ENCODE results near the gene PRPSAP1.
"Not testable (repeated sequence)": the region's sequence is repeated elsewhere in the genome, so short reads cannot be mapped to it uniquely, and the experiment has no call there.

The PRPSAP1 gene

DNA sequence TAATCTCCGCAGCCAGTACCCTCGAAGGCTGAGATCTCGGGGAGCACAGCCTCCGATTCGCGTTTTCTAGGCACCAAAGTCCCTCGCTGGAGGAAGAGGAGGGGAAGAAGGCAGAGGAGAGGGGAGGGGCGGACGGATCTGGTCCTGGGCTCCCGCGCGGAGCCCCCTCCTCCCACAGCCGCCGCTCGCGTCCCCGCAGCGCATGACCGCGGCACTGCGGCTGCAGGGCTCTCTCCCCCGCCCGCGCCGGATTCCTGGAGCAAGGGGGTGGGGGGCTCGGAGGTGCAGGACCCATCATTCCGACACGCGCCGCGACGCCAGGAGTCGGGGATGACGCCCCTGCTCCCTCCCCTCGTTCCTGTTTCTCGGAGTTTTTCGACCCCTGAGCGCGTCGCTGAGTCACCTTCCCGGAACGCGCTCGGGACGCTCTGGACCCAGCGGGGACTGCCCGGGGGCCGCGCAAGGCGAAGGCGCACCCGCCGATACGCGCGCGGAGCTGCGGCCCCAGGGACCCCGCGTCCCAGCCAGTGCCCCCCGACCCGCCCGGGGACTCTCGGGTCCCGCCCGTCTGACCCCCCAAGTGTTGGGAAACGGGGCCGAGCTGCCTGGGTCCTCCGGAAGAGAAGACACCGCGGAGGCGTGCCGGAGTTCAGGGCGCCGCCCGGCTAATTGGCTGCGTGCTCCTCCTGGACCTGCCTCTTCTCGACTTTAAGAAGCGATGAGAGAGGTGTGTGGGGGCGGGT lies 29.3 kb upstream of the PRPSAP1 start:
- no peak for DNase-seq

DNA sequence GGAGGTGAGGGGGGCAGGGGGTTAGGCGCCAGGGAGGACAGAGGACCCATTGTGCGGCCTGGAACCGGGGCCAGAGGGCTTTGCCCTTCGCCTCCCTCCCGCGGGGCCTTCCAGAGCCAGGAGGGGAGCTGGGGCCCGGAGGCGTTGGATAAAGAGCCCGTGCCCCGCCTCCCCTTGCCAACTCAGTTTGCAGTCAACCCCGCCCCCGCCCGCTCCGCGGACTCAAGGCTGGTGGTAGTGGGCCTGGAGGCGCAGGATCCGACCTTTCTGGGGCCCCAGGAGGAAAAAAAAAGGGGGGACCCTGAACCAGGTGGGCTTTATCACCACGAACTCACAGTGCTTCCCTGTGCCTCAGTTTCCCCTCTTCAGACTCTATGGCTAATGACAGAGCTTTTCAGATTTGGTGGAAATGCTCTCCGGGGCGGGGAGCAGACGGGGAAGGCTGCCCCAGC lies 28.7 kb upstream of the PRPSAP1 start:
- DNase-seq: no peak

DNA sequence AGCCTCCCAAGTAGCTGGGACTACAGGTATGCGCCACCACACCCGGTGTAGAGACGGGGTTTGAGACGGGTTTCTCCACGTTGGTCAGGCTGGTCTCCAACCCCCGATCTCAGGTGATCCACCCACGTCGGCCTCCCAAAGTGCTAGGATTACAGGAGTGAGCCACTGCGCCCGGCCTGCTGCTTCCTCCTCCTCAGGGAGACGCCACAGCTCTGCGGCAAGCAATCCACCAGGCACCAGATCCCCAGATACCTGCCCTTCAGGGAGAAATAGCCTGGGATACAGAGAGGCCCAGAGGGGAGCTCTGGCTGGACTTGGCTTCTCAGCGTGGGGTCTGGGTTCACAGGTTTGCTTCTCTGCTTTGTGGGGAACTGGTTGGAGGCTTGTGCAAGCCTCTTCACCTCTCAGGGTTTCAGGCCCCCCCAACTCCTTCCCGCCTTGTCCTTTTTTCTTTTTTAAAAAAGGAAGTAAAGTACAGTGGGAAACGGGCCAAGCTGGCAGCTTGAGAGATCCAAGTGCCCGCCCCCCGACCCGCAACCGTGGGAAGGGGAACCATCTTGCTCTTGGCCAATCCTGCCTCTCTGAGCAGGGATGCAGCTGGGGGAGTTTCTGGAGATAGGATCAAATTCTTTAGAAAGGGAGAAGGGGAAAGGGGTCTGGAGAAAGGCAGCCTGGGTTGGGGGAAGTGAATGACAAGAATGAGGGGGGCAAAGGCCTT lies 28.1 kb upstream of the PRPSAP1 start:
- no peak for DNase-seq

DNA sequence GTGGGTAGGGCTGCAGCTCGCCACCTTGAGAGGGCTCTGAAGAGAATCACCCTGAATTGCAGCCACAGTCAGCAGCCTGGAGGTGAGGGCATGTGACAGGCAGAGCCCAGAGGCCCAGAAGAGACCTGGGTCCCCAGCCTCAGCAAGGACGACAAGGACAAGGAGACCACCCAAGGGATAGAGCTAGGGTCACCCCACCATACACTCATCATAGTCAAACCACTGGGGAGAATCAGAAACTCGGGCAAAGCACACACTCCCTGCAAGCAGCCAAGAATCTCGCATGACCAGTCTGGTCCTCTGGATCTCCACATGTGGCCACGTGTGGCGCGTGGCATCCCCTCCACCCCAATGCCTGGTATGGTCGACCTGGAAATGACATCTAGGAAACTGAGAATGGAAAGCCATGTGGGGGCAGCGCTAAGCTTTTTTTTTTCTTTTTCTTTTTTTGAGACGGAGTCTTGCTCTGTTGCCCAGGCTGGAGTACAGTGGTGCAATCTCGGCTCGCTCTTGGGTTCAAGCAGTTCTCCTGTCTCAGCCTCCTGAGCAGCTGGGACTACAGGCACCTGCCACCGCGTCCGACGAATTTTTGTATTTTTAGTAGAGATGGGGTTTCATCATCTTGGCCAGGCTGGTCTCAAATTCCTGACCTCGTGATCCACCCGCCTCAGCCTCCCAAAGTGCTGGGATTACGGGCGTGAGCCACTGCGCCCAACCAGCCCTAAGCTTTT lies 26.1 kb upstream of the PRPSAP1 start:
- no peak for DNase-seq

DNA sequence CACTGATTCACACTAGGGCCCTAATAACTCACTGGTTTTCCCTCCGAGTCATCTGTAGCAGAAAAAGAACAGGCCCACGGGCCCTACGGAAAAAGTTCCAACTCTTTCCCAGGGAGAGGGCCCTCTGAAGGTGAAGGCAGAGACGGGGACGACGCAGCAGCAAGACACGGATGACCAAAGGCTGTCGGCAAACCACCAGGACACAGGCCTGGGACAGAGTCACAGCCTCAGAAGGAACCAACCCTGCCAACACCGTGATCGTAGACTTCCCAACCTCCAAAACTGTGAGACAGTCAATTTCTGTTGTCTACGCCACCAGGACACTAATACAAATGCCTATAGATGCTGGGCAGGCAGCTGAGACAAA lies 25.5 kb upstream of the PRPSAP1 start:
- DNase-seq: no peak

DNA sequence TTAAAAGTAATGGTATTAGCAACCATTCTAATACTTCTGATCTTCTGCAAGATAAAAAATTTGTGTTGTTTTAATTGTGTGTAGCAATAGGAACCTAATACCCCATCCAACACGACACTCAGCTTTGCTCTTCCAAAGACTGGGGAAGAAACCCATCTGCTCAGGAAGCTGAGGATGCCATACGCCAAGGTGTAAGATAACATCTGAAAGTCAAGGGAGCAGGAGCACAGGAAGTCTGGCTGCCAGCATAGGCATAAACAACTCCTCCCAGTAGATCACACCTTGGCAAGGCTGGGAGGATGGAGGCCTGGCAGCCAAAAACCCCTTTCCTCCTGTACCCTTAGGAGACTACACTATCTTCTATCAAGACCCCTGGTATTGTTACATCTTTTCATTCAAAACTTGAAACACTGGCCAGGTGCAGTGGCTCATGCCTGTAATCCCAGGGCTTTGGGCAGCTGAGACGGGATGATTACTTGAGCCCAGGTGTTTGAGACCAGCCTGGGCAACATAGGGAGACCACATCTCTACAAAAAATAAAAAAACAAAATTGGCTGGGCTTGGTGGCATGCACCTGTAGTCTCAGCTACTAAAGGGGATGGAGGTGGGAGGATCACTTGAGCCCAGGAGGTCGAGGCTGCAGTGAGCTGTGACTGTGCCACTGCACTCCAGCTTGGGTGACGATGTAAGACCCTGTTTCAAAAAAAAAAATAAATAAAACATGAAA lies 25.0 kb upstream of the PRPSAP1 start:
- DNase-seq: no peak

DNA sequence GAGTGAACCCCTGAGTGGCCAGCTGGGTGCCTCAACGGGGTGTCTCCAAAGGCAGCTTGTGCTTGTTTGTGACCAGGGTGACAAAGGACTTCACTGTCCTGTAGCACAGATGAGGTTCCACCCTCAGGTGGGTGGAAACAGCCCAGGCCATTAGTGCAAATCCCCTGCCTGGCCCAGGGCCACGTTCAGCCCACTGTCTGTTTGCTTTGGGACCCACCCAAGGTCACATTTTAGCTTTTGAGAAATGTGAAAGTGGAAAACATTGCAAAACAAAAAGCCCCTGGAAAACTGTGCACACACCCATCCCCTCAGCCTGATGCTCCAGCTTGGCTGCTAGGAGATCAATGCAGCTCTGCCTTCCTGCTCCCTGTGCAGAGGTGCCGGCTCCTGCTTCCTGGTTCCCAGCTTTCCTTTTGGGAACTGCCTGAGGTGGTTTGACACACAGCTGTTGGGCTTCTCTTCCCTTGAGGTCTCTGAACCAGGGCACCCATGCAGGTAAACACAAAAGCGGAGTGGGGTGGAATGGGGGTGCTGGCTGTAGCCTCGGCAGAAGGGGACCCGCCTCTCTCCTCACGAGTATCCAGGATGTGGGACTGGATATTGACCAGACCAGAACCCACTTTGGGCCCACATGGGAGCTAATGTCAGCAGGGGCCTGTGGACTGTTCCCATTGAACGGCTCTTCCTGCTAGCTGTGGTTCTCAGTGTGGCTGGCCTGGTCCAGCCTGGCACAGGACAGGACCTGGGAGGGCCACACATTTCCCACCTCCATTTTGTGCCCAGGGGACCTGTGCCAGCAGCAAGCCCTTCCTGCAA lies 22.8 kb upstream of the PRPSAP1 start:
- DNase-seq: no peak

DNA sequence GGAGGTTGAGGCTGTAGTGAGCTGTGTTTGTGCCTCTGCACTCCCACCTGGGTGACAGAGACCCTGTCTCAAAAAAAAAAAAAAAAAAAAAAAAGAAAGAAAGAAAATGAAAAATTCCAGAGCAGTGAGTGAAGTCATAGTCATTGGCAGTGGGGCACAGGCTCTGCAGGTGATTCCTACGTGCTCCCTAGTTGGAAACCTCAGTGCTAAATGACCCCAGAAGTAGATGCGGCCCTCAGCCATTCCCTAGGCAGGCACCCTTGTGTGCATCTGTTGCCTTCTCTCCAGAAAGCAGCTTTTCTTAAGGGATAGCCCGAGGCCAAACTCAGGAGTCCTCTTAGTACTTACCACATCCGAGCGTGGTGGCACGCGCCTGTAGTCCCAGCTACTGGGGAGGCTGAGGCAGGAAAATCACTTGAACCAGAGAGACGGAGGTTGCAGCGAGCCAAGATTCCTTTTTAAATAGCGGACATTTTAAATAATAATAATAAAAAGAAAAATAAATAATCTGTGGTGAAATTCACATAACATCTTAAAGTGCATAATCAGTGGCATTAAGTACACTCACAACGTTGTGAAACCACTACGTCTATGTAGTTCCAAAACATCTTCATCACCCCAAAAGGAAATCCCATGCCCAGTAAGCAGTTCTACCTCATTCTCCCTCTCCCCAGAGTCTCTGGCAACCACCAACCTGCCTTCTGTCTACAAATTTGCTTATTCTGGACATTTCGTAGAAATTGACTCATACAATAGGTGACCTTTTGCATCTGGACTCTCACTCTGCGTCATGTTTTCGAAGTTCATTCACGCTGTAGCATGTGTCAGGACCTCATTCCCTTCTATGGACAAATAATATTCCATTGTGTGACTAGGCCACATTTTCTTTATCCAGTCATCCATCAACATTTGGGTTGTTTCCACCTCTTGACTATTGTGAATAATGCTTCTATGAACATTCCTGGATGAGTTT lies 18.2 kb upstream of the PRPSAP1 start:
- DNase-seq: no peak

DNA sequence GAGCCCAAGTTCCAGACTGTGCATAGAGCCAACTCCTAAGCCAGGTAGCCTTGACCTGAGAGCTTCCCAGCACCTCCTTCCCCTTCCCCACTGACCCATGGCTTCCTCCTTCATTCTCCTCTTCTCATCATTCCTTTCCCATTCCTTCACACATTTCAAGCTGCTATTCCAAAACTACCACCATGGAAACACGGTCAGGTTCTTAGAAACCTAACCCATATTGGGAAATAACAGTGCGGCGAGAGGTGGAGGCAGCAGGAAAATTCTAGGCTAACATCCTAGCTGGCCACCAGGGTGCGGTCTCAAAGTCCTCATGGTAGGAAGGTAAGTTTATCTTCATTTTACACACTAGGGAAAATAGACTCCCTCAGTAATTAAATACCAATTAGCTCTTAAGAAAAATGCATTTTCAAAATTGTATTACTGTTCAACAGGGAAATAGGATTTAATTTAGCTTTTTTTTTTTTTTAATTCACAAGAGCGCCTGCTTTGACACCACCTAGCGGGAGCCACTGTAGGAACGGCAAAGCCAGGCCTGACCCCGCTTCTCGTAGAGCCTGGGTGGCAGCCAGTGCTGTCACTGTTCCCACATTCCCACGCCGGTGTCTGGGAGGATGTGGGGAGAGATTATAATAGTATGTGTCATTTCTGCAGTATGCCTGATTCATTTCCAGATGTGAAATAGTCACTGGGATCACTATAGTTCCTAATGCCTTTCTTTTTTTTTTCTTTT lies 16.7 kb upstream of the PRPSAP1 start:
- DNase-seq: no peak

DNA sequence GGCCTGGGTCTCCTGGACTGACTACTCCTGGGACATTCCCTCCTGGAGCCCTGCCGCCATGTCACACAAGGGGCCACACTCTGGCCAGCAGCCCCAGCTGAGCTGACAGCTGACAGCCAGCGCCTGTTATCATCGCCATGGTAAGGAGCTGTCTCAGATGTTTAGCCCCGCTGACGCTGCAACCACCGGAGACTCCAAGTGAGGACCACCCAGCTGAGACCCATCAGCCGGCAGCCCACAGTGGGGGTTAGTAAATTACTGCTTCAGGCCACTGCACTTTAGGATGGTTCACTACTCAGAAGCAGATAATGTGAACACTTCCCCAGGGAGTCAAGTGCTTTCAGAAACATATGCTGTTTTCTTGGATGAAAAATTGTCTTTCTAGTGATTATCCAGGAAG lies 16.1 kb upstream of the PRPSAP1 start:
- DNase-seq: no peak

DNA sequence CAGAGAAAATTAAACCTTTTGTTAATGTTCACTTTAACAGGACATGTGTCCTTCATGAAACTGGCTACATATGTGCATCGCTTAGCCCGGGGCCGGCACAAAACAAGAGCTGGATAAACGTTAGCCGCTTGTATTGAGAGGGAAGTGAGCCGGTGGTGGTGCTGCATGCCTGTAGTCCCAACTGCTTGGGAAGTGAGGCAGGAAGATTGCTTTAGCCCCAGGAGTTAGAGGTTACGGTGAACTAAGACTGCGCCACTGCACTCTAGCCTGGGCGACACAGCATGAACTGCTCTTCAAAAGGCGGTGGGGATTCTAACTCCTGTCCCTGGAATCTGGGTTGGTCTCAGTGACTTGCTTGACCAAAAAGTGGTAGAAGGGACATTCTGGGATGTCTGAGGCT lies 15.7 kb upstream of the PRPSAP1 start:
- DNase-seq: no peak

DNA sequence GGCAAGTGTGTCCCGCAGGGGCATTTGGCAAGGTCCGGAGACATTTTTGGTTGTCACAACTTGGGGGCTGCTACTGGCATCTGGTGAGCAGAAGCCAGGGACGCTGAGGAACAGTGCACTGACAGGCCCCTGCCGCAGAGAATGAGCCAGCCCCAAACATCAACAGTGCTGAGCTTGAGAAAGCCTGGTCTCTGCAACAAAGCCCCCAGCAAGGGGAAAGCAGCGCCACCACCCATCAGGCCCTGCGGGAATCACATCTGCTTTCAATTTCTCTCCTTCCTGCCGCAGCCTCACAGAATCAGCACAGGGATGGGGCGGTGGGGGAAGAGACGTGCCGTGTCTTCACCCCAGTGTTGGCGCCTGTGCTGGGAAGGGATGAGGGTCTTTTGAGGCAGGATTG lies 14.8 kb upstream of the PRPSAP1 start:
- no peak for DNase-seq

DNA sequence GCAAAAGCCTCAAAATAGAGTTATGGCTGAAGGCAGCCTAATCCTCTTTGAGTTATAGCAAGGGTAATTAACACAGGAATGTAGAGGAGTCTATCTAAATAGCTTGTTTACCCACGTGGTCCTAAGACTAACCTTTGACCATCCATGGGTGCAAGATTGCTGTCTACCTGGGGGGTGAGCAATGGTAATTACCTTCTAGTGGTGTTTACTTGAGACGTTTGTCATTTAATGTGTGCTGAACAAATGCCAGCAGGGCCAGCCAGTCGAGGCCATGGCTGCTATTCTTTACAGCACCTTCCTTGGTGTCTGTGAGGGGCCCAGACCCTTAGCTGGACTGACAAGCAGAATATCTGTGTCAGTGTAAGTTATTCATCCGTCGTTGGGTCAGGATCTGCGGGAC lies 13.9 kb upstream of the PRPSAP1 start:
- DNase-seq: no peak

DNA sequence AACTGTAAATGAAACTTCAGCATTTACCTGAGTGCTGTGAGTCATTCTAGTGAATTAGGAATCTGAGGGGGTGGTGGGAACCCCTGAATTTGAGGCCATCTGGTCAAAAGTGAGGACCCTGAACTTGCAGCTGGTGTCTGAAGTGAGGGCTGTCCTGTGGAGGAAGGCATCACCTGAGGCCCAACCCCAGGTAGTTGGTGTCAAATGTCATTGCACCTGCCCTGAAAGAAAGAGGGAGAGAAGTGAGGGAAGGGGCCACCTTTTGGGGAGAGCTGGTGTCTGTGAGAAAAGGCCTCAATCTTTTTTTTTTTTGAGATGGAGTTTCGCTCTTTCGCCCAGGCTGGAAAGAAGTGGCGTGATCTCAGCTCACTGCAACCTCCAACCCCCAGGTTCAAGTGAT lies 12.5 kb upstream of the PRPSAP1 start:
- DNase-seq: no peak

DNA sequence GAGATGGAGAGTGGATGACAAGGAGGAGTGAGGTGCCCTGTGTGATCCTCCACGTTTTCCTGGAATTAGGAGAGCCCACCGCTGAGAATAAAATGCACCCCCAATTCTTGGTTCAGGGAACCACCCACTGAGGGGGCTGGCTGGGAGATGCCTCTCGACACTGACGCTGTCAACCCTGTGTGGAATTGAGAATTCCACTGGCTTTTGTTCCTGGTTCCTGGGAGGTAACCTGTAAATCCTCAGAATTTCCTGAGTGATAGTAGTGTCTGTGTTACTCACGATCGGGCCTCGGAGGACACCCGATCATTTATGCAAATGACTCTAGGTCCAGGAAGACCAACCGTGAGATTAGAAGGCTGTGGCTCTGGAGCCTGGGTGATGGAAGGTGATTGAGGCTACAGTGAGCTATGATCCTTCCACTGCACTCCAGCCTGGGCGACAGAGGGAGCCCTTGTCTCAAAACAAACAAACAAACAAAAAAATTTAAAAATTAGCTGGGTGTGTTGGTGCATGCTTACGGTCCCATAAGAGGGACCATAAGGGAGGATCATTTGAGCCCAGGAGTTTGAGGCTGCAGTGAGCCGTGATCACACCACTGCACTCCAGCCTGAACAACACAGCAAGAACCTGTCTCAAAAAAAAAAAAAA lies 11.7 kb upstream of the PRPSAP1 start:
- DNase-seq: no peak

DNA sequence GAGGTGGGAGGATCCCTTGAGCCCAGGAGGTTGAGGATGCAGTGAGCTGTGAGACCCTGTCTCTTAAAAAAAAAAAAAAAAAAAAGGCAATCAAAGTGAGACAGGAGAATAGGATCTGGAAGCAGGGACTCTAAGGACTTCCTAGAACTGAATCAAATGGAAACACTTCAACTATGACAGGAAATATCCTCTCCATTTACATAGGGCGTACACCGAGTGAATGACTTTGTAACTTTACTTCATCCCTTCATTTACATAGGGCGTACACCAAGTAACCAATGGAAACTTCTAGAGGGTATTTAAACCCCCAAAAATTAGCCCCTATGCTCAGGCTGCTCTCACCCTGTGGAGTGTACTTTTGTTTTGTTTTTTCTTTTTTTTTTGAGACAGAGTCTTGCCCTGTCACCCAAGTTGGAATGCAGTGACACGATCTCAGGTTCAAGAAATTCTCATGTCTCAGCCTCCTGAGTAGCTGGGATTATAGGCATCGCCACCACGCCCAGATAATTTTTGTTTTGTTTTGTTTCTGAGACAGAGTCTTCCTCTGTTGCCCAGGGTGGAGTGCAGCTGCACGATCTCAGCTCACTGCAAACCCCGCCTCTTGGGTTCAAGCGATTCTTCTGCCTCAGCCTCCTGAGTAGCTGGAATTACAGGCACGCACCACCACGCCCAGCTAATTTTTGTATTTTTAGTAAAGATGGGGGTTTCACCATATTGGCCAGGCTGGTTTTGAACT lies 9.6 kb upstream of the PRPSAP1 start:
- DNase-seq: no peak

DNA sequence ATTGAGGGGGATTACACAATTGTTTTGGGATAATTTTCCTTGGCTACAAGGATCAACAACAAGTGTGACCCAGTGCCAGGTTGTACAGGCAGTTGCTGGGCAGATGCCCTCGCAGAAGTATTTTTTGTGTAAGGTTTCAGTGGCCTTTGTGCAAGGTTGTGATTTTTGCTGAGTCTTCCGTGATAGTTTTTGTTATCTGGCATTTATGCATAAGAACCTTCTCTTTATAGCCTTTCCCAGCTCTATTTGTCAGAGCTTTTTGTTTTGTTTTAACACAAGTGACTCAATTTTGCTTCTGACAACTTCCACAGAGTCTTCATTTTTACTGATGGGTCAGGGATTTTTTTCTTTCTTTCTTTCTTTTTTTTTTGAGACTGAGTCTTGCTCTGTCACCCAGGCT lies 6.7 kb upstream of the PRPSAP1 start:
- DNase-seq: no peak

DNA sequence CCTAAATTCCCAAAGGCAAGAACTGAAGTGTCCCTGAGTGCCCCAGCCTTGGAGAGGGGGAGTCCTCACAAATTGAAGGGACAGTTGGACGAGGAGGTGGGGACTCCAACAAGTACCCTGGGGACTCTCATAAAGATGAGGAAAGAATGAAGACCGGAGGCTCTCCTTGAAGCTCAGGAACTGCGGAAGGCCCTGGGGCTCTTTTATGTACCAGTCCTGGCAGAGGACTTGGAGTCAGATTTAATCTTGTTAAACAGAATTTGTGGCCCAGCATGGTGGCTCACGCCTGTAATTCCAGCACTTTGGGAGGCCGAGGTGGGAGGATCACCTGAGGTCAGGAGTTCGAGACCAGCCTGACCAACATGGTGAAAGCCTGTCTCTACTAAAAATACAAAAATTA lies 6.1 kb upstream of the PRPSAP1 start:
- DNase-seq: not testable (repeated sequence)

DNA sequence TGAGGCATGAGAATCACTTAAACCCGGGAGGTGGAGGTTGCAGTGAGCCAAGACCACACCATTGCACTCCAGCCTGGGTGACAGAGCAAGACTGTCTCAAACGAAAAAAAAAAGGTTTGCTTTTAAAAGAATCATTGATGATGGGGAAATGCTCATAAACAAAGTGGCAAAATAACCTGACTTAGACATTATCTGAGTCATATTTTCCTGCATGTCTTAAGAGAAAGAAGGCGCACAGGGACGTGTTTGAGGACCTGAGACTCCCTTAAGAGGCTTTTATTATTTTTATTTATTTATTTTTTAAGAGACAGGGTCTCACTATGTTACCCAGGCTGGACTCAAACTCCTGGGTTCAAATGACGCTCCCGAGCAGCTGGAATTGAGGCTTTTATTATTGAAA lies 5.7 kb upstream of the PRPSAP1 start:
- no peak for DNase-seq
